GM10266 (cell line): ENCODE results near the gene ITPRIPL2.

ENCODE experiments used
- DNase-seq: peaks from one replicate; pipeline ENCODE4 v3.0.0; 2012; ENCODE audit errors: extremely low spot score
- TF ChIP-seq, protein P1 (sequence below): IDR thresholded peaks from 2 replicates; pipeline ENCODE4 v1.5.1; 2012; ENCODE audit warnings: mild to moderate bottlenecking, low read depth; ENCODE audit not compliant: control insufficient read depth, insufficient read depth; ENCODE audit errors: missing control alignments

The ITPRIPL2 gene

DNA sequence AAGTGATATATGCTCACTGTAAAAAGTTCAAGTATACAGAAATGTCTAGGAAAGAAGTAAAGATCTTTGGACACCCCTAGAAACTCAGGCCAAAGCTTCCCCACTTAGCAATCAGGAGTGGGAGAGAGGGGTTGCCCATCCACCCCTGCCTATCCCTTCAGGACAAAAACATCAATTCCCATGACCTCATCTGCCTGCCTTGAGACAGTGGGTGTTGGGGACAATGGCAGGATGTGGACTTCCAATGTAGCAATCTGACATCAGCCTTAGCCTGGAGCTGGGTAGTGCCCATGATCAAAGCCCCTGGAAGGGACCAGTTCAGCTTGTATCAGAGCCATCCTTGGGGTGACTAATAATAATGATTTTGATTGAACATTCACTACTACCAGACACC lies 18.1 kb downstream of the ITPRIPL2 start:
- TF ChIP-seq, protein P1, sequence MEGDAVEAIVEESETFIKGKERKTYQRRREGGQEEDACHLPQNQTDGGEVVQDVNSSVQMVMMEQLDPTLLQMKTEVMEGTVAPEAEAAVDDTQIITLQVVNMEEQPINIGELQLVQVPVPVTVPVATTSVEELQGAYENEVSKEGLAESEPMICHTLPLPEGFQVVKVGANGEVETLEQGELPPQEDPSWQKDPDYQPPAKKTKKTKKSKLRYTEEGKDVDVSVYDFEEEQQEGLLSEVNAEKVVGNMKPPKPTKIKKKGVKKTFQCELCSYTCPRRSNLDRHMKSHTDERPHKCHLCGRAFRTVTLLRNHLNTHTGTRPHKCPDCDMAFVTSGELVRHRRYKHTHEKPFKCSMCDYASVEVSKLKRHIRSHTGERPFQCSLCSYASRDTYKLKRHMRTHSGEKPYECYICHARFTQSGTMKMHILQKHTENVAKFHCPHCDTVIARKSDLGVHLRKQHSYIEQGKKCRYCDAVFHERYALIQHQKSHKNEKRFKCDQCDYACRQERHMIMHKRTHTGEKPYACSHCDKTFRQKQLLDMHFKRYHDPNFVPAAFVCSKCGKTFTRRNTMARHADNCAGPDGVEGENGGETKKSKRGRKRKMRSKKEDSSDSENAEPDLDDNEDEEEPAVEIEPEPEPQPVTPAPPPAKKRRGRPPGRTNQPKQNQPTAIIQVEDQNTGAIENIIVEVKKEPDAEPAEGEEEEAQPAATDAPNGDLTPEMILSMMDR = no peak
- no peak for DNase-seq

GRCh38 chr16:19132255-19132654 lies 18.5 kb downstream of the ITPRIPL2 start:
- DNase-seq = no peak
- TF ChIP-seq, protein P1 = no peak

GRCh38 chr16:19132898-19133297 lies 19.1 kb downstream of the ITPRIPL2 start:
- no peak for DNase-seq
- TF ChIP-seq, protein P1 = no peak

DNA sequence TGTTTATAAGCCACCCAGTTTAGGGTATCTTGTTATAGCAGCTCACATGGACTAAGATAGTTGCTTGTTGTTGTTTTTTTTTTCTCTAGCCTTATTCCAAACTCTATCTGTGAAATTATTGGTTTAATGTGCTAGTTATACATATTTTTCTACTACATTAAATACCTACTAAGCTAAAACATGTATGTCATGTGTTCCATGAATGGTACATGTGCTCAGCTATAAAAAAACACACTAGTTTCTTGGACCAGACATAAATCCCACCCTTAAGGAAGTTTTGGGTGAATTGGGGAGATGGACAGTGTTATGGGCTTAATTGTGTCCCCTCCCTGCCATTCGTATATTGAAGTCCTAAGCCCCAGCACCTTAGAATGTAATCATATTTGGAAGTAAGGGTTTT lies 19.8 kb downstream of the ITPRIPL2 start:
- TF ChIP-seq, protein P1 = no peak
- no peak for DNase-seq

- TF ChIP-seq, protein P1 = no peak
- no peak for DNase-seq
Observed at GRCh38 chr16:19135201-19135842, 21.6 kb downstream of the ITPRIPL2 start.

DNA sequence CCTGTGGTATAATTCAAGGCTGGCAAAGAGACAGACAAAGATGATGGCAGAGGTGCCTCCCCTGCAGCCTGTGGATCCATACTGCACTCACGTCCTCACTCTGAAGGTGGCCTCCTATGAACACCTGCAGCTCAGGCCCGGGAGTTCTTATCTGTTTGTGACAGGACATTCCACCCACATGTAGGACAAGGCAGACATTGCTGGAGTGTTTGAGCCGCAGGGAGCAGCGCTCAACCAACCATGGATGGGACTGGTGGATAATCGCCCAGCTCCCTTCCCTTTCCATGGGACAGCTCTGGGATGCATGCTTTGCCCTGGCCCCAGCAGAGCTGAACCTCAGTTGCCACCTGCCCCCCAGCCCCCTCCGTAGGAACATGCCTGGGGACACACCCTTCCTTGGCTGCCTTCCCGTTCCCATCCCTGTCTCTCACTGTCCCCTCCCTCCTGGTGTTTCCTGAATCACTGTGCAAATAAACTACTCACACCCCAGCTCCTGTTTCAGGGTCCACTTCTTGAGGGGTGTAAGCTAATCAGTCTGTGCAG lies 22.2 kb downstream of the ITPRIPL2 start:
- no peak for DNase-seq
- TF ChIP-seq, protein P1 = no peak

GRCh38 chr16:19136549-19137196 lies 22.9 kb downstream of the ITPRIPL2 start:
- TF ChIP-seq, protein P1 = no peak
- DNase-seq = no peak
